IMR-90 (cell line): ENCODE measurements around the gene ST7. TPM values are rescaled to one million over a fixed set of nuclear protein-coding genes. Genes with fewer than 3 reads are reported as not detected.

Experiments
- ATAC-seq: fragments of 200-7000 bp; cut with Tn5 transposase; 2 replicates; pipeline ENCODE4 v1.9.1; 2020; ENCODE audit warnings: low read depth, mild to moderate bottlenecking, moderate library complexity
- BruUV-seq: library from RNA; stranded (reverse); fragments of 400-500 nt; replicated peaks from 2 replicates; lab custom pipeline; 2021; lab: Mats Ljungman, UMichigan
- CTCF ChIA-PET: fragments of 300-600 bp; formaldehyde crosslinking; extraction: SDS; loops from one replicate; lab custom pipeline; 2021; ENCODE audit warnings: antibody characterized with exemption; lab: Yijun Ruan, JAX
- POLR2A ChIA-PET: fragments of 300-600 bp; sonication (Branson Sonifier 250); formaldehyde crosslinking; loops from one replicate; lab custom pipeline; 2022; ENCODE audit warnings: antibody characterized with exemption; ENCODE audit not compliant: unreplicated experiment; lab: Charles Lee
- DNase-seq: peaks from one replicate; pipeline ENCODE4 v3.0.0; 2013
- H2AFZ ChIP-seq: replicated peaks from 2 replicates; pipeline ENCODE3; 2013; ENCODE audit warnings: low read length, mild to moderate bottlenecking; ENCODE audit not compliant: poor library complexity
- H2AK5ac ChIP-seq: 2 replicates; pipeline ENCODE4 v1.6.1; 2013; ENCODE audit warnings: low read depth, low read length, inconsistent platforms
- H2AK9ac ChIP-seq: replicated peaks from 2 replicates; pipeline ENCODE3; 2013; ENCODE audit warnings: mild to moderate bottlenecking, low read depth, low read length, moderate library complexity; ENCODE audit not compliant: poor library complexity
- H2BK120ac ChIP-seq: 2 replicates; pipeline ENCODE4 v1.6.1; 2013; ENCODE audit warnings: low read depth, low read length, inconsistent platforms
- H2BK15ac ChIP-seq: 3 replicates; pipeline ENCODE4 v1.6.1; 2013; ENCODE audit warnings: low read depth, low read length, inconsistent platforms
- H2BK20ac ChIP-seq: 2 replicates; pipeline ENCODE4 v1.6.1; 2013; ENCODE audit warnings: low read depth, mild to moderate bottlenecking, inconsistent platforms, low read length, moderate library complexity
- H2BK5ac ChIP-seq: 2 replicates; pipeline ENCODE4 v1.6.1; 2013; ENCODE audit warnings: mild to moderate bottlenecking, low read depth, low read length, inconsistent platforms; ENCODE audit not compliant: poor library complexity, severe bottlenecking
- H3K14ac ChIP-seq: replicated peaks from 2 replicates; pipeline ENCODE4 v1.6.1; 2013; ENCODE audit warnings: low read depth, low read length, inconsistent platforms
- H3K18ac ChIP-seq: 2 replicates; pipeline ENCODE4 v1.6.1; 2013; ENCODE audit warnings: low read depth, low read length, control low read depth
- H3K23ac ChIP-seq: 2 replicates; pipeline ENCODE4 v1.6.1; 2013; ENCODE audit warnings: low read depth, low read length, inconsistent platforms
- H3K27ac ChIP-seq: 2 replicates; pipeline ENCODE4 v1.5.1; 2013; ENCODE audit warnings: mild to moderate bottlenecking, control low read depth, low read length; ENCODE audit not compliant: insufficient read depth
- H3K27me3 ChIP-seq: 2 replicates; pipeline ENCODE4 v1.6.1; 2013; ENCODE audit warnings: low read length; ENCODE audit not compliant: control insufficient read depth, insufficient read depth
- H3K36me3 ChIP-seq: 2 replicates; pipeline ENCODE4 v1.6.1; 2013; ENCODE audit warnings: low read length, mixed read lengths; ENCODE audit not compliant: control insufficient read depth, insufficient read depth
- H3K4ac ChIP-seq: 2 replicates; pipeline ENCODE4 v1.6.1; 2013; ENCODE audit warnings: low read depth, low read length, inconsistent platforms
- H3K4me1 ChIP-seq: 2 replicates; pipeline ENCODE4 v1.6.1; 2013; ENCODE audit warnings: low read length, mixed read lengths; ENCODE audit not compliant: control insufficient read depth, insufficient read depth
- H3K4me2 ChIP-seq: 2 replicates; pipeline ENCODE4 v1.6.1; 2013; ENCODE audit warnings: low read depth, mild to moderate bottlenecking, control low read depth, low read length, moderate library complexity
- H3K4me3 ChIP-seq: 2 replicates; pipeline ENCODE4 v1.5.1; 2013; ENCODE audit warnings: low read depth, mild to moderate bottlenecking, control low read depth, low read length, moderate library complexity; ENCODE audit not compliant: insufficient read depth
- H3K56ac ChIP-seq: 2 replicates; pipeline ENCODE4 v1.6.1; 2013; ENCODE audit warnings: low read length, inconsistent platforms; ENCODE audit not compliant: insufficient read depth; ENCODE audit errors: extremely low read depth
- H3K79me1 ChIP-seq, 2 experiments: 2 replicates each; pipeline ENCODE4 v1.6.1; 2013; ENCODE audit warnings: low read length in 2 of 2, inconsistent platforms in 1 of 2, low read depth in 1 of 2
- H3K9ac ChIP-seq: 2 replicates; pipeline ENCODE4 v1.6.1; 2013; ENCODE audit warnings: low read depth, low read length, control low read depth
- H3K9me1 ChIP-seq: 2 replicates; pipeline ENCODE4 v1.6.1; 2013; ENCODE audit warnings: low read length, inconsistent platforms; ENCODE audit not compliant: insufficient read depth
- H3K9me3 ChIP-seq: 2 replicates; pipeline ENCODE4 v1.6.1; 2013; ENCODE audit warnings: low read length; ENCODE audit not compliant: control insufficient read depth, insufficient read depth
- H4K20me1 ChIP-seq: 2 replicates; pipeline ENCODE4 v1.6.1; 2013; ENCODE audit warnings: low read length, inconsistent platforms; ENCODE audit not compliant: insufficient read depth
- H4K5ac ChIP-seq: 2 replicates; pipeline ENCODE4 v1.6.1; 2013; ENCODE audit warnings: mild to moderate bottlenecking, low read depth, low read length, control low read depth
- H4K8ac ChIP-seq, 2 experiments: 2 replicates each; pipeline ENCODE4 v1.6.1; 2013; ENCODE audit warnings: low read depth in 2 of 2, low read length in 2 of 2, control low read depth in 1 of 2, inconsistent platforms in 1 of 2
- H4K91ac ChIP-seq: 2 replicates; pipeline ENCODE4 v1.6.1; 2013; ENCODE audit warnings: low read depth, low read length, inconsistent platforms; ENCODE audit not compliant: insufficient read depth
- MXI1 ChIP-seq: IDR thresholded peaks from 2 replicates; pipeline ENCODE4 v1.6.1; 2012; ENCODE audit warnings: low read depth, mild to moderate bottlenecking, low read length, moderate library complexity, borderline replicate concordance
- WGBS, 2 experiments: methylation state at CpG; one replicate each; pipeline versions ENCODE4 v1.1.5 to v1.1.7; 2013; ENCODE audit warnings: missing lambda C conversion rate in 2 of 2; ENCODE audit not compliant: insufficient read length in 1 of 2; ENCODE audit errors: extremely low coverage in 2 of 2; 5-methylcytosine and 5-hydroxymethylcytosine counted together
- dilution Hi-C: fragments of 300-500 bp; cut with HindIII; formaldehyde crosslinking; loops from one replicate; pipeline ENCODE4 v1.14.3; 2018; ENCODE audit warnings: low sequenced_read_pairs; ENCODE audit not compliant: unreplicated experiment
- in situ Hi-C: fragments of 300-500 bp; cut with MboI; formaldehyde crosslinking; loops from 3 replicates; pipeline ENCODE4 v1.14.3; 2019; ENCODE audit warnings: low sequenced_read_pairs, inconsistent platforms, mixed read lengths
- intact Hi-C: fragments of 100-400 bp; cut with micrococcal nuclease; formaldehyde crosslinking; loops from 2 replicates; pipeline ENCODE4 v1.10.0; 2022
- polyA plus RNA-seq, 3 experiments: library from polyadenylated mRNA; depleted of rRNA; stranded (reverse); fragments of >200 nt; gene quantifications; 2 replicates each; pipeline ENCODE4 v1.2.3, GENCODE V29; 2012; ENCODE audit warnings: low replicate concordance in 1 of 3
- total RNA-seq: library from RNA; depleted of rRNA; stranded (reverse); fragments of >200 nt; gene quantifications from 2 replicates; pipeline ENCODE4 v1.2.3, GENCODE V29; 2012
- TF ChIP-seq, protein P1 (sequence below): fragments of 150-350 bp; IDR thresholded peaks from 2 replicates; pipeline ENCODE4 v1.6.1; 2017; ENCODE audit warnings: mild to moderate bottlenecking, antibody characterized with exemption, low read length, low read depth
- TF ChIP-seq, protein P2 (sequence below): fragments of 150-350 bp; IDR thresholded peaks from 2 replicates; pipeline ENCODE4 v1.6.1; 2016; ENCODE audit warnings: low read depth, mild to moderate bottlenecking, low read length, moderate library complexity, borderline replicate concordance

Gene ST7
- total and polyA plus RNA-seq, 2 of the 4 experiments (the other 2 are of a cell fraction) = 18.6 to 26.0 TPM

DNA sequence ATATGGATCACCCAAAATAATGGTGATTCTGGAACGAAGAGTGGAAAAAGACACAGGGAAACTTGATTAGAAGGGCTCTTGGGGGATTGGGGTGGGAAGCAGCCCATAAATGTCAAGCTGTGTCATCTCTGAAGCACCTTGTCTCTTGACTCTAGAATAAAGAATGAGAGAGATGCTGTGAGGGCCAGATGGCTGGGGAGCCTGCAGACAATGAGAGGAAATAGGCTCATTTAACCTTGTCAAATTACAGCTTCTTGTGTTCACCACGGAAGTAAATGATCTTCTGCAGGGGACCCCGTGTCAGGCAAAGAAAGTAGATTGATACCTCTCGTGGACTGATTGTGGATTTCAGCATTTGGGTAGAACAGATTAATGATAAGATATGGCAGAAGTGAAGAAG, 159.3 kb downstream of the ST7 start:
- no peak for DNase-seq
- no peak overlapping the region for H2BK5ac ChIP-seq
- TF ChIP-seq, protein P1, sequence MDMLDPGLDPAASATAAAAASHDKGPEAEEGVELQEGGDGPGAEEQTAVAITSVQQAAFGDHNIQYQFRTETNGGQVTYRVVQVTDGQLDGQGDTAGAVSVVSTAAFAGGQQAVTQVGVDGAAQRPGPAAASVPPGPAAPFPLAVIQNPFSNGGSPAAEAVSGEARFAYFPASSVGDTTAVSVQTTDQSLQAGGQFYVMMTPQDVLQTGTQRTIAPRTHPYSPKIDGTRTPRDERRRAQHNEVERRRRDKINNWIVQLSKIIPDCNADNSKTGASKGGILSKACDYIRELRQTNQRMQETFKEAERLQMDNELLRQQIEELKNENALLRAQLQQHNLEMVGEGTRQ = no peak
- TF ChIP-seq MXI1 = no peak
- TF ChIP-seq, protein P2, sequence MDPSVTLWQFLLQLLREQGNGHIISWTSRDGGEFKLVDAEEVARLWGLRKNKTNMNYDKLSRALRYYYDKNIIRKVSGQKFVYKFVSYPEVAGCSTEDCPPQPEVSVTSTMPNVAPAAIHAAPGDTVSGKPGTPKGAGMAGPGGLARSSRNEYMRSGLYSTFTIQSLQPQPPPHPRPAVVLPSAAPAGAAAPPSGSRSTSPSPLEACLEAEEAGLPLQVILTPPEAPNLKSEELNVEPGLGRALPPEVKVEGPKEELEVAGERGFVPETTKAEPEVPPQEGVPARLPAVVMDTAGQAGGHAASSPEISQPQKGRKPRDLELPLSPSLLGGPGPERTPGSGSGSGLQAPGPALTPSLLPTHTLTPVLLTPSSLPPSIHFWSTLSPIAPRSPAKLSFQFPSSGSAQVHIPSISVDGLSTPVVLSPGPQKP = no peak
- H2AFZ ChIP-seq = no peak overlapping the region
- BruUV-seq = no TSS peak
- H3K27ac ChIP-seq = no peak overlapping the region
- H4K5ac ChIP-seq = no peak overlapping the region
- POLR2A ChIA-PET = no interaction called here
- no peak overlapping the region for H3K4ac ChIP-seq
- H3K18ac ChIP-seq = no peak overlapping the region
- H3K4me2 ChIP-seq = no peak overlapping the region
- H4K8ac ChIP-seq = no peak overlapping the region
- H3K79me1 ChIP-seq = peaks cover 8 to 9% of the 10 kb centered on the region in 2 experiments; a peak in 2 of 4 replicates
- no peak overlapping the region for H3K4me3 ChIP-seq
- 79% methylated on average over 3 of the region's 4 CpGs; no CpG with 5 or more reads in 1 of the 2 experiments for WGBS, 2 experiments
- ATAC-seq = no peak
- H2BK20ac ChIP-seq = no peak overlapping the region
- in situ Hi-C loops (no loop called here), intact Hi-C loops (no loop called here), dilution Hi-C loops (no loop called here)
- no peaks in the 10 kb centered on the region for H3K9me1 ChIP-seq
- no peak overlapping the region for H3K23ac ChIP-seq
- no peak overlapping the region for H2AK9ac ChIP-seq
- H3K27me3 ChIP-seq = no peaks in the 10 kb centered on the region
- no peak overlapping the region for H2BK120ac ChIP-seq
- no peak overlapping the region for H3K14ac ChIP-seq
- no peak overlapping the region for H2AK5ac ChIP-seq
- H4K91ac ChIP-seq = no peak overlapping the region
- no peak overlapping the region for H3K9ac ChIP-seq
- H2BK15ac ChIP-seq = no peak overlapping the region
- H3K36me3 ChIP-seq = no peaks in the 10 kb centered on the region
- no peaks in the 10 kb centered on the region for H4K20me1 ChIP-seq
- CTCF ChIA-PET = no interaction called here
- H3K9me3 ChIP-seq = no peaks in the 10 kb centered on the region
- H3K4me1 ChIP-seq = 0 out of 2 replicates have a peak, but pooled peaks cover 1% of the 10 kb centered on the region
- H3K56ac ChIP-seq = no peak overlapping the region
